Astrocyte (in vitro differentiated cells and primary cell): ENCODE measurements around the gene TRIO. TPM values are rescaled to one million over a fixed set of nuclear protein-coding genes. Genes with fewer than 3 reads are reported as not detected.

ENCODE experiments used
- DNase-seq: peaks from one replicate; pipeline ENCODE4 v3.0.0-alpha.2; 2010; ENCODE audit warnings: low read depth
- FAIRE-seq: peaks from 2 replicates; lab custom pipeline; 2011; peaks lifted over from hg19 to GRCh38; lab: Jason Lieb, UNC
- H2AFZ ChIP-seq: 2 replicates; pipeline ENCODE4 v1.6.0; 2012; ENCODE audit warnings: low read depth, low read length, inconsistent platforms
- H3K27ac ChIP-seq: 2 replicates; pipeline ENCODE4 v1.5.1; 2011; ENCODE audit warnings: low read depth, low read length, inconsistent platforms
- H3K27me3 ChIP-seq: 2 replicates; pipeline ENCODE4 v1.6.0; 2011; ENCODE audit warnings: low read length, inconsistent platforms; ENCODE audit not compliant: insufficient read depth
- H3K36me3 ChIP-seq: 2 replicates; pipeline ENCODE4 v1.5.1; 2011; ENCODE audit warnings: low read length, inconsistent platforms; ENCODE audit not compliant: insufficient read depth
- H3K4me1 ChIP-seq: 2 replicates; pipeline ENCODE4 v1.5.1; 2011; ENCODE audit warnings: low read length, inconsistent platforms; ENCODE audit not compliant: insufficient read depth
- H3K4me2 ChIP-seq: 2 replicates; pipeline ENCODE4 v1.6.0; 2012; ENCODE audit warnings: low read length, inconsistent platforms
- H3K4me3 ChIP-seq: 2 replicates; pipeline ENCODE4 v1.5.1; 2011; ENCODE audit warnings: low read depth, mild to moderate bottlenecking, low read length, inconsistent platforms; ENCODE audit not compliant: insufficient read depth
- H3K79me2 ChIP-seq: 2 replicates; pipeline ENCODE4 v1.6.0; 2012; ENCODE audit warnings: mild to moderate bottlenecking, low read length, inconsistent platforms; ENCODE audit not compliant: insufficient read depth
- H3K9ac ChIP-seq: 2 replicates; pipeline ENCODE4 v1.6.0; 2012; ENCODE audit warnings: mild to moderate bottlenecking, low read length, inconsistent platforms
- H3K9me3 ChIP-seq: 2 replicates; pipeline ENCODE4 v1.5.1; 2012; ENCODE audit warnings: low read depth, mild to moderate bottlenecking, low read length, inconsistent platforms; ENCODE audit not compliant: insufficient read depth
- H4K20me1 ChIP-seq: 2 replicates; pipeline ENCODE4 v1.6.0; 2012; ENCODE audit warnings: low read length, inconsistent platforms; ENCODE audit not compliant: insufficient read depth
- H3K27ac Mint-ChIP-seq: one replicate; pipeline ENCODE4 v1.8.0; 2021; ENCODE audit warnings: mild to moderate bottlenecking, mixed read lengths; ENCODE audit not compliant: unreplicated experiment
- H3K27me3 Mint-ChIP-seq: one replicate; pipeline ENCODE4 v1.8.0; 2021; ENCODE audit warnings: low read depth, mixed read lengths; ENCODE audit not compliant: unreplicated experiment
- H3K36me3 Mint-ChIP-seq: one replicate; pipeline ENCODE4 v1.8.0; 2021; ENCODE audit warnings: low read depth, mixed read lengths; ENCODE audit not compliant: unreplicated experiment
- H3K4me1 Mint-ChIP-seq: one replicate; pipeline ENCODE4 v1.8.0; 2021; ENCODE audit warnings: low read depth, mixed read lengths; ENCODE audit not compliant: unreplicated experiment
- H3K4me3 Mint-ChIP-seq: one replicate; pipeline ENCODE4 v1.8.0; 2021; ENCODE audit warnings: mild to moderate bottlenecking, moderate library complexity, mixed read lengths; ENCODE audit not compliant: unreplicated experiment
- H3K9me3 Mint-ChIP-seq: one replicate; pipeline ENCODE4 v1.8.0; 2021; ENCODE audit warnings: mild to moderate bottlenecking, mixed read lengths; ENCODE audit not compliant: unreplicated experiment
- CTCF ChIP-seq: IDR thresholded peaks from 2 replicates; pipeline ENCODE4 v1.5.1; 2011; ENCODE audit warnings: low read depth, mild to moderate bottlenecking, inconsistent platforms, low read length, moderate library complexity; ENCODE audit not compliant: insufficient read depth
- EZH2 ChIP-seq: IDR thresholded peaks from 2 replicates; pipeline ENCODE4 v1.6.1; 2012; ENCODE audit warnings: mild to moderate bottlenecking, low read length, inconsistent platforms; ENCODE audit not compliant: insufficient read depth
- total RNA-seq: library from RNA; stranded (reverse); gene quantifications from 2 replicates; pipeline ENCODE4 v1.2.1, GENCODE V29; 2021

Gene TRIO
- total RNA-seq, 1 donor from 2014 or later = 347 TPM

- Histone ChIP-seq H3K4me2 (no peak overlapping the region), H3K4me1 (peaks cover 10% of the 10 kb centered on the region), H3K4me3 (no peak overlapping the region), H3K9me3 (no peaks in the 10 kb centered on the region), H3K9ac (no peak overlapping the region), H3K27ac (no peak overlapping the region), H4K20me1 (peaks cover 90% of the 10 kb centered on the region), H3K36me3 (peaks cover 73% of the 10 kb centered on the region), H2AFZ (no peak overlapping the region), H3K79me2 (peaks cover 98% of the 10 kb centered on the region), H3K27me3 (no peaks in the 10 kb centered on the region)
- no peaks in the 10 kb centered on the region for H3K27me3 Mint-ChIP-seq
- H3K9me3 Mint-ChIP-seq = no peaks in the 10 kb centered on the region
- DNase-seq (no peak), FAIRE-seq (no peak)
- TF ChIP-seq EZH2 (no peak), CTCF (no peak)
- H3K27ac Mint-ChIP-seq = no peak overlapping the region
- peaks cover 25% of the 10 kb centered on the region for H3K36me3 Mint-ChIP-seq
- peaks cover 45% of the 10 kb centered on the region for H3K4me1 Mint-ChIP-seq
- H3K4me3 Mint-ChIP-seq = no peak overlapping the region
These were observed 188.2 kb downstream of the TRIO start for GRCh38 chr5:14331386-14331781.

- Histone ChIP-seq H3K4me1 (peaks cover 10% of the 10 kb centered on the region), H3K4me3 (no peak overlapping the region), H4K20me1 (peaks cover 94% of the 10 kb centered on the region), H3K79me2 (peaks cover 99% of the 10 kb centered on the region), H3K27me3 (no peaks in the 10 kb centered on the region), H3K27ac (no peak overlapping the region), H3K36me3 (peaks cover 79% of the 10 kb centered on the region), H3K4me2 (no peak overlapping the region), H3K9ac (no peak overlapping the region), H2AFZ (no peak overlapping the region), H3K9me3 (no peaks in the 10 kb centered on the region)
- FAIRE-seq (no peak), DNase-seq (no peak)
- peaks cover 49% of the 10 kb centered on the region for H3K4me1 Mint-ChIP-seq
- H3K27ac Mint-ChIP-seq = no peak overlapping the region
- no peaks in the 10 kb centered on the region for H3K9me3 Mint-ChIP-seq
- H3K36me3 Mint-ChIP-seq = peaks cover 32% of the 10 kb centered on the region
- TF ChIP-seq EZH2 = no peak
- no peak for TF ChIP-seq CTCF
- no peak overlapping the region for H3K4me3 Mint-ChIP-seq
- H3K27me3 Mint-ChIP-seq = no peaks in the 10 kb centered on the region
These were observed 189.0 kb downstream of the TRIO start for GRCh38 chr5:14332038-14332631.

GRCh38 chr5:14332746-14333145 is 189.6 kb downstream of the TRIO start:
- no peak overlapping the region for H3K9ac ChIP-seq
- H3K36me3 ChIP-seq = peaks cover 85% of the 10 kb centered on the region
- H3K4me3 ChIP-seq = no peak overlapping the region
- H3K4me1 ChIP-seq = peaks cover 8% of the 10 kb centered on the region
- Mint-ChIP-seq H3K9me3 (no peaks in the 10 kb centered on the region), H3K27ac (peak overlapping the region; percentile 24), H3K4me3 (no peak overlapping the region), H3K36me3 (peaks cover 38% of the 10 kb centered on the region), H3K27me3 (no peaks in the 10 kb centered on the region), H3K4me1 (peaks cover 54% of the 10 kb centered on the region)
- H3K79me2 ChIP-seq = peaks cover 100% of the 10 kb centered on the region
- DNase-seq (no peak), FAIRE-seq (no peak)
- H3K27ac ChIP-seq = no peak overlapping the region
- no peak overlapping the region for H3K4me2 ChIP-seq
- TF ChIP-seq EZH2 = no peak
- no peak for TF ChIP-seq CTCF
- H4K20me1 ChIP-seq = peaks cover 98% of the 10 kb centered on the region
- H2AFZ ChIP-seq = no peak overlapping the region
- no peaks in the 10 kb centered on the region for H3K27me3 ChIP-seq
- no peaks in the 10 kb centered on the region for H3K9me3 ChIP-seq
